Neural progenitor cell (in vitro differentiated cells): ENCODE results near the gene CRTC2. TPM values are rescaled to one million over a fixed set of nuclear protein-coding genes. Genes with fewer than 3 reads are reported as not detected.

Experiments used
- microRNA-seq: library from miRNA; unstranded; fragments of <30 nt; microRNA quantifications from one replicate; pipeline ENCODE4, GENCODE V29; 2016
- small RNA-seq: library from RNA; depleted of rRNA; stranded (forward); fragments of <200 nt; gene quantifications from one replicate; pipeline ENCODE3, GENCODE V24; 2015
- total RNA-seq: library from RNA; depleted of rRNA; stranded (reverse); fragments of >200 nt; gene quantifications from 2 replicates; pipeline ENCODE4 v1.2.3, GENCODE V29; 2015; ENCODE audit warnings: low replicate concordance

CRTC2 gene
- total RNA-seq, 1 donor from 2014 or later, result 6.7 TPM

Small RNA genes lying within 50 kb of the gene (microRNA-seq; reads per million reads assigned to microRNA genes)
- not detected for gene MIR6737

Small RNA genes lying within 50 kb of the gene (small RNA-seq; reads per million reads assigned to genes)
- gene MIR6737, result 0.07 reads per million

Other genes starting within 250 kb of the CRTC2 start
- gene INTS3, start 230.6 kb downstream of the CRTC2 start, total RNA-seq, result 45.1 and 58.8 TPM in 2 replicates
- gene SLC27A3, start 183.2 kb downstream of the CRTC2 start, total RNA-seq, result 8.2 and 10.1 TPM in 2 replicates
- gene GATAD2B, start 35.6 kb downstream of the CRTC2 start, total RNA-seq, result 14.8 and 16.8 TPM in 2 replicates
- 2.7 and 11.6 TPM in 2 replicates for gene DENND4B, start 11.9 kb downstream of the CRTC2 start, total RNA-seq
- gene SLC39A1, start 4.9 kb upstream of the CRTC2 start, total RNA-seq, result 73.2 and 131 TPM in 2 replicates
- 33.8 and 39.7 TPM in 2 replicates for gene CREB3L4, start 9.3 kb upstream of the CRTC2 start, total RNA-seq
- gene JTB, start 19.1 kb upstream of the CRTC2 start, total RNA-seq, result 47.7 and 94.7 TPM in 2 replicates
- gene RAB13, start 27.7 kb upstream of the CRTC2 start, total RNA-seq, result 14.3 and 15.1 TPM in 2 replicates
- gene RPS27, start 32.1 kb upstream of the CRTC2 start, total RNA-seq, result 3,368 and 3,415 TPM in 2 replicates
- gene NUP210L, start 196.5 kb upstream of the CRTC2 start, total RNA-seq, result not detected in 2 replicates
- gene TPM3, start 233.5 kb upstream of the CRTC2 start, total RNA-seq, result 408 and 596 TPM in 2 replicates
- gene CFAP141, start 247.7 kb upstream of the CRTC2 start, total RNA-seq, result not detected in 2 replicates